Mucosa of descending colon (tissue), 3 donors: ENCODE results near the gene MTERF1. TPM values are rescaled to one million over a fixed set of nuclear protein-coding genes. Genes with fewer than 3 reads are reported as not detected.

Experiments used
- ATAC-seq: fragments of 200-7000 bp; cut with Tn5 transposase; one replicate; pipeline ENCODE4 v1.9.1; 2020; ENCODE audit warnings: mild to moderate bottlenecking, moderate library complexity
- DNase-seq, 3 donors: peaks; one replicate each; pipeline ENCODE4 v3.0.0-alpha.2; 2020
- H3K36me3 ChIP-seq: fragments of 200-600 bp; one replicate; pipeline ENCODE4 v1.8.0; 2021; ENCODE audit warnings: low read depth, mild to moderate bottlenecking
- H3K4me1 ChIP-seq: fragments of 200-600 bp; one replicate; pipeline ENCODE4 v1.8.0; 2021; ENCODE audit warnings: low read depth, mild to moderate bottlenecking
- H3K4me3 ChIP-seq: fragments of 200-600 bp; one replicate; pipeline ENCODE4 v1.8.0; 2021; ENCODE audit warnings: mild to moderate bottlenecking
- H3K9me3 ChIP-seq: fragments of 200-600 bp; one replicate; pipeline ENCODE4 v1.8.0; 2021; ENCODE audit warnings: mild to moderate bottlenecking
- intact Hi-C, 2 donors: fragments of 100-400 bp; cut with DNase I in 1 of 2; cut with micrococcal nuclease in 1 of 2; formaldehyde crosslinking; loops; one replicate each; pipeline versions ENCODE4 v1.11.0 to v1.11.1; 2022; cut with DNase I, micrococcal nuclease
- total RNA-seq, 3 donors: library from RNA; stranded (reverse); fragmentation: NEBNext Ultra II Directional in 2 of 3; extraction: Animal tissue kit (Norgen Biotek cat#: 25700) in 2 of 3; gene quantifications; one replicate each; pipeline versions ENCODE4 v1.2.1 to v1.2.4, GENCODE V29; 2021 to 2023
- TF ChIP-seq, protein P1 (sequence below): fragments of 200-600 bp; IDR thresholded peaks from one replicate; pipeline ENCODE4 v1.8.0; 2022; ENCODE audit warnings: antibody characterized with exemption, mild to moderate bottlenecking
- donor health status: DM: no; HTN: no; CAD: no; lungs with moderate emphysema.
- donor health status: DM: no; HTN: no; CAD: no.
- donor health status: DM: no; HTN: yes; CAD: no.

The MTERF1 gene
- total RNA-seq, 3 donors from 2014 or later, result 11.4 to 18.8 (median 12.7) TPM

DNA sequence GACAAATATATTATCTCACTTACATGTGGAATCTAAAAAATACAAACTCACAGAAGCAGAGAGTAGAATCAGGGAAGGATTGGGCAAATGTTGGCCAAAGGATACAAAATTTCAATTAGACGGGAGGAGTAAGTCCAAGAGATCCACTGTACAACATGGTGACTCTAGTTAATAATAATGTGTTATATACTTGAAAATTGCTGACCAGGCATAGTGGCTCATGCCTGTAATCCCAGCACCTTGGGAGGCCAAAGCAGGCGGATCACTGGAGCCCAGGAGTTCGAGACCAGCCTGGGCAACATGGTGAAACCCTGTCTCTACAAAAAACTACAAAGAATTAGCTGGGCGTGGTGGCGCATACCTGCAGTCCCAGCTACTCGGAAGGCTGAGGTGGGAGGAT lies 16.4 kb downstream of the MTERF1 start:
- H3K4me1 ChIP-seq, result no peaks in the 10 kb centered on the region
- ATAC-seq, result no peak
- TF ChIP-seq, protein P1, sequence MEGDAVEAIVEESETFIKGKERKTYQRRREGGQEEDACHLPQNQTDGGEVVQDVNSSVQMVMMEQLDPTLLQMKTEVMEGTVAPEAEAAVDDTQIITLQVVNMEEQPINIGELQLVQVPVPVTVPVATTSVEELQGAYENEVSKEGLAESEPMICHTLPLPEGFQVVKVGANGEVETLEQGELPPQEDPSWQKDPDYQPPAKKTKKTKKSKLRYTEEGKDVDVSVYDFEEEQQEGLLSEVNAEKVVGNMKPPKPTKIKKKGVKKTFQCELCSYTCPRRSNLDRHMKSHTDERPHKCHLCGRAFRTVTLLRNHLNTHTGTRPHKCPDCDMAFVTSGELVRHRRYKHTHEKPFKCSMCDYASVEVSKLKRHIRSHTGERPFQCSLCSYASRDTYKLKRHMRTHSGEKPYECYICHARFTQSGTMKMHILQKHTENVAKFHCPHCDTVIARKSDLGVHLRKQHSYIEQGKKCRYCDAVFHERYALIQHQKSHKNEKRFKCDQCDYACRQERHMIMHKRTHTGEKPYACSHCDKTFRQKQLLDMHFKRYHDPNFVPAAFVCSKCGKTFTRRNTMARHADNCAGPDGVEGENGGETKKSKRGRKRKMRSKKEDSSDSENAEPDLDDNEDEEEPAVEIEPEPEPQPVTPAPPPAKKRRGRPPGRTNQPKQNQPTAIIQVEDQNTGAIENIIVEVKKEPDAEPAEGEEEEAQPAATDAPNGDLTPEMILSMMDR, result no peak
- DNase-seq, result no peak
- H3K4me3 ChIP-seq, result no peak overlapping the region
- no peaks in the 10 kb centered on the region for H3K36me3 ChIP-seq
- intact Hi-C loops, result no loop called here
- no peaks in the 10 kb centered on the region for H3K9me3 ChIP-seq

DNA sequence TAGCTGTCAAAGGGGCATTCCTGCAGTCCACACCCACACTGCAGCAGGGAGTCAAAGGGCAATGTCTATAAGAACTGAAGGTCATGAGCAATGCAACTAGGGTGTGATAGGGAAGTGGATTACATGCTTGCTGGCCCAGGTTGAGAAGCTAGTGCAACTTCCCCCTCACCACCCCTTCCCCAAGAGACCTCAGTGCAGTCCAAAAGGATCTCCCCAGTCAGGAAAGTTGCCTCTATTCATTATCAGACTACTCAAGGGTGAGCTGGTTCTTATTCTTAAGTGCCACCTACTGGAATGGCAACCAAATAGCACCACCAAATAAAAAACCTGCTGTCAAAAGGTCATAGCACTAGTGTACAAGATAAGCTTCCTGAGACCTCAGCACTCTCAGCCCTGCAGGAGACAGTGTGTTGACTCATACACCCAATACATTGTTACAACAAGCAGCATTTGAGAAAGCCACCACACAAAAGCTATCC lies 28.2 kb downstream of the MTERF1 start:
- TF ChIP-seq, protein P1, result no peak
- no peaks in the 10 kb centered on the region for H3K4me1 ChIP-seq
- no peaks in the 10 kb centered on the region for H3K36me3 ChIP-seq
- DNase-seq, result no peak
- peaks cover 10% of the 10 kb centered on the region for H3K9me3 ChIP-seq
- peak; percentile 75 for ATAC-seq
- H3K4me3 ChIP-seq, result no peak overlapping the region
- intact Hi-C loops, result no loop called here

DNA sequence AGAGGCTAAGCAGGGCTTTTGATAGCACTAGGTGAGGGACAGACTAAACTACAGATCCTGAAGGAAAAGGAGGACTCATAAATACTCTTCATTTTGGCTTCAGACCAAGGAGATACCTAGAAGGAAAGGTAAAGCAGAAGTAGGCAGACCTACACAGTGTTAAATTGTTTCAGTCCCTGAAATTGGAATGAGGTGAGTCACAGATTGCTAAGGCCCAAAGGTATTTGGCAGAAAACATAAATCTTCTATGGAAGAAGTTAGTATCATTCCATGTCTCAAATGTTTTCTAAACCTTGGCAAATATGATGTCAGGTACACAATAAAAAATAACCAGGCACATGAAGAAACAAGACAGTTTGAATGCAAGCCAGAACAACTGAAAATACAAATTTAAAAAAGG lies 30.0 kb downstream of the MTERF1 start:
- no peak for DNase-seq
- Histone ChIP-seq H3K9me3 (peaks cover 10% of the 10 kb centered on the region), H3K4me3 (no peak overlapping the region), H3K36me3 (no peaks in the 10 kb centered on the region), H3K4me1 (no peaks in the 10 kb centered on the region)
- TF ChIP-seq, protein P1, result no peak
- intact Hi-C loops, result no loop called here
- no peak for ATAC-seq

DNA sequence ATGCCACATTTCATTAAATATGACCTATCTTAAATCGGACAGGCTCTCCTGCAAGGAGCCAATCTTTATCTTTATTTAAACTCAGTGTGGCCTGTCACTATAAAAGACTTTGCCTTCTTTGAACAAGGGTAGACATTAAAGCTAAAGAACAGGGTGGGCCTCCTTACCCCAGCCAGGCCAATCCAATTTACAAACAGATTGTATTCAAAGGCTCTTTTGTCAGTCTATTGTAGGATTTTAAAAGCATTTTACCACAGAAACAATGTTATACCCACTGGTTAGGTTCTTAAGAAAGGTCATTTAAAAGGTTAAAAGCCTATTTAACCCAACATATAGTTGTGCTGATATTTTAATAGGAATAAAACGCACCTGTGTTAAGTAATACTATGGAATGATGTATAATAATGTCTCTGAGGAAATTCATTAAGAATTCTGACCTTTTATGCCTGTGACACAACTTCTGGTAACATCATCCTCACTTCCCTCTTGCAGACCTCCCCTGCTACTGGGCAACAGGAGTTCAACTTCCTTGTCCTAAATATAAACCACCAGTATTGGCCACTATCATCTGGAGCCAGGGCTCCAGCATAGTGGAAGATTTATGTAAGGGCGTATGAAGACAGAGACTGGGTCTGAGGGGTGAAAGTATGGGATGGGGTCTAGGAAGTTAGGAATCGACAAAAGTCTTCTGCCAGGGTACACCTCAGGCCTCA lies 32.5 kb downstream of the MTERF1 start:
- intact Hi-C loops, result no loop called here
- TF ChIP-seq, protein P1, result no peak
- ATAC-seq, result no peak
- Histone ChIP-seq H3K9me3 (peaks cover 2% of the 10 kb centered on the region), H3K36me3 (no peaks in the 10 kb centered on the region), H3K4me3 (no peak overlapping the region), H3K4me1 (no peaks in the 10 kb centered on the region)
- no peak for DNase-seq

DNA sequence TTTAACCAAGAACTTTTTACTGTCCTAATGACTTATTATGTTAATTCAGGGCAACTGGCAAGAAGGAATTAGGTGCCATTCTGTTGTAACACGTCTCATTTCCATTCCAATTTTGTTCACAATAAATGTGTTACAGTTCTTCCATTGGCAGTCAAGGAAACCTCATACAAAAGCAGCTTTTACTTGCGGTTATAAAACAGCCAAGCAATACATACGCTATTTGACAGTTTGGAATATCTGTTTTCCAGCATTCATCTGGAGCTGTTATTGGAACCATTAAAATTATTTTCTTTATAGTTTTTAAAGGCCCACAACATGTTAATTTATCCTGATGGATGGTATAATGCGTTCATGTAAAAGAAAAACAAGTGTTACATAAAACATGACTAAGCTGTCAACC lies 33.3 kb downstream of the MTERF1 start:
- no peak overlapping the region for H3K4me3 ChIP-seq
- DNase-seq (no peak), ATAC-seq (no peak)
- no peaks in the 10 kb centered on the region for H3K36me3 ChIP-seq
- TF ChIP-seq, protein P1, result no peak
- H3K4me1 ChIP-seq, result no peaks in the 10 kb centered on the region
- no peaks in the 10 kb centered on the region for H3K9me3 ChIP-seq
- intact Hi-C loops, result no loop called here

DNA sequence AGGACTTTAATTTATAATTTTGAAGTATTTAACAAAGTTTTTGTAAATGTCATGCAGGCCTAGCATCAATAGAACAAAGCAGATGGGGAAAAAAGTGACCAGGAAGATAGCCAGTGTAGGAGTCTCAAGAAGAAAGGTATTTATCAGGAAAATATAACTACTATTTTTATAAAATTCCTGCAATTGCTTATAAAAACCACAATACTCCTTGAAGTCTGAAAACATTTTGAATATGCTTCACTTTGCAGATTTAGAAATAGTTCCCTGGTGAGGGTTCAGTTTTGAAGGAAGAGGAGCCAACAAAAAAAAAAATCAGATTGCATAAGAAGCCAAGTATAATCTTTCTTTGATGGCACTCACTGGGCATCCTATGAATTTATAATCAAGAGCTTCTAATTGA lies 34.1 kb downstream of the MTERF1 start:
- no peak for DNase-seq
- H3K9me3 ChIP-seq, result no peaks in the 10 kb centered on the region
- TF ChIP-seq, protein P1, result no peak
- intact Hi-C loops, result no loop called here
- ATAC-seq, result no peak
- no peak overlapping the region for H3K4me3 ChIP-seq
- no peaks in the 10 kb centered on the region for H3K4me1 ChIP-seq
- H3K36me3 ChIP-seq, result no peaks in the 10 kb centered on the region
